ENCODE measurements around the gene TUBG2. TPM values are rescaled to one million over a fixed set of nuclear protein-coding genes. Genes with fewer than 3 reads are reported as not detected.
A peak's percentile ranks its signal among the peaks of the same experiment; 100 is the strongest.

The TUBG2 gene
- total and polyA plus RNA-seq, 8 donors, result 13.1 to 40.2 (median 31.8) TPM

- no peak for TF ChIP-seq CTCF (IDR thresholded peaks at IDR 0.05)
- DNase-seq, result peak in 1 of 4 donors; percentile 14
Observed at GRCh38 chr17:42697108-42697811, 38.2 kb downstream of the TUBG2 start.

DNA sequence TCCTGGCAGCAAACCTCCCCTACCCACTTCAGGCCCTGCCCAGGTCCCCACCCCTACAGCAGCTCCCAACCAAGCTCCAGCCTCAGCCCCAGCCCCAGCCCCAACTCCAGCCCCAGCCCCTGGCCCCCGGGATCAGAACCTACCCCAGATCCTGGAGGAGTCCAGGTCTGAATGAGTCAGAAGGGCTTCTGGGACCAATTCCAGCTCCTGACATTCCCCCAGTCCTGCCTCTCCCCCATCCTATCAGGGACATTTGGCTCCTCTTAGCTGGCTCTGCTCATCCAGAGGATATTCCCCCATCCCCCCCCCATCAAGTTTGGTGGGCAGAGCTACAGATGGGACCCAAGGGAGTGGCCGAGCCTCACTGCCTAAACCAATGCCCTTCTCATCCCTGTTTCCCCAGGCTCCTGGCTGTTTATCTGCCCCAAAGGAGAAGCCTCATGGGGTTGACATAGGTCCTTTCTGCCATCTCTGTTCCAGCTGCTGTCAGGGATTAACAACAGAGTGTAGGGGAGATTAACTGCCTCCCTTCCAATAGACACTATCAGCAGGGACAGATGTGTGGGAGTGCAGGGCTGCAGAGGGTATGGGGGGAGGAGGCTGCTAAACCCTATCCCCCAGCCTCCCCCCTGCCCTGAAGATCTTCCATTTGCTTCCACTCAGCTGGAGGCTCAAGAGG, 39.8 kb downstream of the TUBG2 start:
- Histone ChIP-seq H3K9me3 (no peaks in the 10 kb centered on the region), H3K27ac (no peak overlapping the region), H3K4me1 (no peaks in the 10 kb centered on the region), H3K4me3 (no peak overlapping the region), H3K36me3 (peaks cover 0 to 77% of the 10 kb centered on the region in 2 donors), H3K27me3 (no peaks in the 10 kb centered on the region)
- DNase-seq (peak in 1 of 4 donors; percentile 37), ATAC-seq (peak; percentile 41)
- no peak for TF ChIP-seq CTCF (IDR thresholded peaks at IDR 0.05)
- intact Hi-C loops (cut with DNase I), result no loop called here

More at GRCh38 chr17:42697108-42697811, 38.2 kb downstream of the TUBG2 start:
- Histone ChIP-seq H3K4me3 (no peak overlapping the region), H3K4me1 (no peaks in the 10 kb centered on the region), H3K27me3 (no peaks in the 10 kb centered on the region), H3K27ac (no peak overlapping the region), H3K9me3 (no peaks in the 10 kb centered on the region), H3K36me3 (peaks cover 0 to 60% of the 10 kb centered on the region in 2 donors)
- intact Hi-C loops (cut with DNase I), result no loop called here
- ATAC-seq, result no peak

GRCh38 chr17:42699415-42699740, 40.3 kb downstream of the TUBG2 start:
- no peak overlapping the region for H3K4me3 ChIP-seq
- peaks cover 0 to 82% of the 10 kb centered on the region in 2 donors for H3K36me3 ChIP-seq
- H3K9me3 ChIP-seq, result no peaks in the 10 kb centered on the region
- intact Hi-C loops (cut with DNase I), result no loop called here
- no peaks in the 10 kb centered on the region for H3K27me3 ChIP-seq
- no peak for DNase-seq
- no peak for ATAC-seq
- TF ChIP-seq CTCF (IDR thresholded peaks at IDR 0.05), result no peak
- H3K27ac ChIP-seq, result no peak overlapping the region
- H3K4me1 ChIP-seq, result no peaks in the 10 kb centered on the region

GRCh38 chr17:42700586-42701289, 41.7 kb downstream of the TUBG2 start:
- intact Hi-C loops (cut with DNase I), result no loop called here
- Histone ChIP-seq H3K27ac (no peak overlapping the region), H3K27me3 (no peaks in the 10 kb centered on the region)

More at GRCh38 chr17:42700586-42701289, 41.7 kb downstream of the TUBG2 start:
- H3K4me1 ChIP-seq, result no peaks in the 10 kb centered on the region
- no peak overlapping the region for H3K4me3 ChIP-seq
- ATAC-seq (no peak), DNase-seq (no peak)
- TF ChIP-seq CTCF (IDR thresholded peaks at IDR 0.05), result no peak
- H3K9me3 ChIP-seq, result no peaks in the 10 kb centered on the region
- peaks cover 0 to 86% of the 10 kb centered on the region in 2 donors for H3K36me3 ChIP-seq

Data from left lung (tissue), 10 donors.